NCI-H2171 treated with DMSO at 0.1 percent for 48 hours (cell line): ENCODE results near the gene METRN.
"Not testable (repeated sequence)": the region's sequence is repeated elsewhere in the genome, so short reads cannot be mapped to it uniquely, and the experiment has no call there.

Experiments used
- DNase-seq: peaks from one replicate; lab custom pipeline; 2025; lab: John Stamatoyannopoulos, UW

The METRN gene

DNA sequence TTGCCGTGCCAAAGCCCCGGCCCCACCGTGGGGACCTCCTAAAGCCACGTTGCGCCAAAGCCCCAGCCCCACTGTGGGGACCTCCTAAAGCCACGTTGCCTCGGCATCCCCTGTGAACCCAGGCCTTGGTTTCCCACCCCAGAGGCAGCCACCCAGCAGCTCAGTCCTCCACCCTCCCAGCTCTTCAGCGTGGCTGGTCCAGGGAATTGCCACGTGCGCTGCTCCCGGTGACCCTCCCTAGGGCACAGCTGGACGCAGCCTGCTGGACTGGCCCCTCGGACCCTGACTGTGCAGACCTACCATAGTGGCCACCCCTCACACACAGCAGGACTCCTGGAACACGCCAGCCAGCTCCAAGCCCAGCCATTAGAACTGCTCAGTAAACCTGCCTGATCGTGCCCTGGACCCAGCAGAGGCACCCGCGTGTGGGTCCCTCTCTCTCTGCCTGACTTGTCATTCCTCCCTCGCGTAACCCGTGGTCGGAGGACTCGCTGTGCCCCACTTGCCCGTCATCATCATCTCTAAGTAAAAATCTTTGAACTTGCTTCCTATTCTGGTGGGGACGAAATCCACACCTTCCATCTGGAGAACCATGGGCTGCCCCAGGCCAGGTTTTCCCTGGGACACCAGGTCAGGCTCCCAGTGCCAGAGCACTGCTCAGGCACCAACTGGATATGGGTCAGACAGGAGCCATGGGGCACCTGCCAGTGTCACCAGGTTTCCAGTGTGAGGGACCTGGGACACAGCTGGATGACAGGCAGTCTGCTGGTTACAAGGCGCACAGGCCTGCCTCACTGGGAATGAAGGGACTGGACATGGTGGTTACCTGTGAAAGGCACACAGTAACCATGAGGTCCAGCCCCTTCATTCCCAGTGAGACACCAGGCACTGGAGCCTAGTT lies 20.3 kb downstream of the METRN start:
- no peak for DNase-seq

DNA sequence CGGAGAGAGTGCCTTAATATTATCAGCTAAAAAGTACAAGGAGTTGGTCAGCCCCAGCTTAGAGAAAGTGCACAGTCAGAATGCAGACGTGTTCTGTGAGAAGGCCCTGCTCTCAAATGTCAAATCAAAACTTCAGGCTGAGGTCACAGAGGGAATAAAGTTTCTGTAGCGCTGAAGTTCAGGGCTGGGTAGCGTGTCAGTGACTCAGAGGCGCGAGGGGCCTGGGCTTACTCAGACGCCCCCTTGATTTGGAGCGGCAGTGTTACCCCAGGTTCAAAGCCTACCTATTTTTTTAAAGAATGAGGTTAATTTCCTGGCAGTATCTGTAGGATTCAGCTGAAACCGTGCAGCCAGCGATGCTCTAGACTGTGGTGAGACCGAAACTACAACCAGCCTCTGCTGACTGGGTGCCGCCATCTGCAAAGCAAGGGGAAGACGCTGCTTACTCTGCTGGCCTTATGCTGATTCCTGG lies 21.1 kb downstream of the METRN start:
- DNase-seq = no peak

DNA sequence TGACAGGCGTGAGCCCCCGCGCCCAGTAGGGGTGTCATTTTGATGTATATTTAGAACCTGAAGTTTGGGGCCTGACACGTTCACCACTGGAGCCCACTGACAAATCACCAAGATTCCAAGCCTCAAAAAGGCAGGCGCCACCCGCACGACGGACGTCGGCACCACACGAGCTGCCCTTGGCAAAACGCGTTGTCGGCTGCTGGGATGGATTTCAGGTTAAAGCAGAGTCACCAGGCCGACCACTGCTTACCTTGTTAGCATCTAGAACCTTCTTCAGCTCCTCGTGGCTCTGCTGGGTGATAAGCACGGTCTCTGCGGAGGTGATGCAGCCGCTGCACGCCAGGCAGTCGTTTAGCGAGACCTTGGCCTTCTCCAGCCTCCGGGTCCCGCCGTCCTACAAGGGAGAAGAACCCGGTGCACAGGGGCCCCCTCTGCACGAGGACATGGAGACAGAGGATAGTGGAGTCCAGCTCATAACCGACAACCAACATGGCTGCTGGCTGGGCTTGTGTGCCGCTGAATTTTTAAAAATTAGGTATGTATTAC lies 22.1 kb downstream of the METRN start:
- no peak for DNase-seq

DNA sequence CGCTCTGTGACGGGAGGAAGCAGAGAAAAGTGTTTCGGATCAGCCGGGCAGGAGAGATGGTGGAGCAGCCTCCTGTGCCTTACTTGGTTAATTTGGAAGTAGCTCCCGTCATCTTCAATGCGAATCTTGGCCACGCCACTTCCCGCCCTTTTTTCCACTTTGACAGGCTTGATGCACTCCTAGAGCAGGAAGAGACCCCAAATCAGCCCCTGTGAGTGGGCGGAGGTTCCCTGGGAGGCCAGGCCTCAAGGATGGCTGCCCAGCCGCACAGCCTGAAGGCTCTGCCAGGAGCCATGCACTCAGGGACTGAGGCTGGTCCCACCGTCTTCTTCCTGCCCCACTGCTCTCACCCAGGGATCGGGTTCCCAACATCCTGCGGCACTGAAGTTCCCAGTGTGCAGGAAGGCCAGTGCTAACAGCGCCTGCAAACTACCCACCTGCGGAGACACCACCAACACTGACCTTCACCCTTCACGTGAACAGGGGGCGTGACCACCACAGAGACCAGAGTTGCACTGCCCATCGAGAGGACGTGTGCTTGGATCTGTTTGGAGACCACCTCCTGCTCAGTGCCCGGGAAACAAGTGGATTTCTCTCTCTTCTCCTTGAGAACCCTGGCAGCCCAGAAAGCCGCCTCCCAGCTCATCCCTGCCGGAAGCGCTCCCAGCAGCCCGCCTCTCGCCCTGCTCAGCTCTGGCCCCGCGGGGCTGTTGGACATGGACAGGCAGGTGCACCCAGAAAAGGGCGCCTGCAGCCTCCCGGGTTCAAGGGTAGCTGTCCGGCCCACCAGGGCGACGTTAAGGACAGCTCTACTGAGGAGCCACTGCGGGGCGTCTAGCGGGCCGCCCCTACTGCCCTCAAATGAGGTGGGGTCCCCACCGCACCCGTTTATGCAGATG lies 24.9 kb downstream of the METRN start:
- no peak for DNase-seq

DNA sequence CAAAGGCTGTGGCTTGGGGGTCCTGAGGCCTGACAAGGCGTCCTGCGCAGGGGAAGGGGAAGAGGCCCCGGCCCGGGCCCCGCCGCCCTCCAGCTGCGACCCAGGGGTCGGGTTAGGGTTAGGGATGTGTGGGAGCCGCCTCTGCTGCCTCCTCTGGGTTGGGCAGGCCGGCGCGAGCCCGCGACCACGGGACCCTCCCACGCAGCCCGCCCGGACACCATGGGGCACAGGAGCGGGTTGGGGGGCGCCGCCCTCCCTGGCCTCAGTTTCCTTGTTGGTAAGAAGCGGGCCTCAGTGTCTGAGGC lies 25.5 kb downstream of the METRN start:
- no peak for DNase-seq

DNA sequence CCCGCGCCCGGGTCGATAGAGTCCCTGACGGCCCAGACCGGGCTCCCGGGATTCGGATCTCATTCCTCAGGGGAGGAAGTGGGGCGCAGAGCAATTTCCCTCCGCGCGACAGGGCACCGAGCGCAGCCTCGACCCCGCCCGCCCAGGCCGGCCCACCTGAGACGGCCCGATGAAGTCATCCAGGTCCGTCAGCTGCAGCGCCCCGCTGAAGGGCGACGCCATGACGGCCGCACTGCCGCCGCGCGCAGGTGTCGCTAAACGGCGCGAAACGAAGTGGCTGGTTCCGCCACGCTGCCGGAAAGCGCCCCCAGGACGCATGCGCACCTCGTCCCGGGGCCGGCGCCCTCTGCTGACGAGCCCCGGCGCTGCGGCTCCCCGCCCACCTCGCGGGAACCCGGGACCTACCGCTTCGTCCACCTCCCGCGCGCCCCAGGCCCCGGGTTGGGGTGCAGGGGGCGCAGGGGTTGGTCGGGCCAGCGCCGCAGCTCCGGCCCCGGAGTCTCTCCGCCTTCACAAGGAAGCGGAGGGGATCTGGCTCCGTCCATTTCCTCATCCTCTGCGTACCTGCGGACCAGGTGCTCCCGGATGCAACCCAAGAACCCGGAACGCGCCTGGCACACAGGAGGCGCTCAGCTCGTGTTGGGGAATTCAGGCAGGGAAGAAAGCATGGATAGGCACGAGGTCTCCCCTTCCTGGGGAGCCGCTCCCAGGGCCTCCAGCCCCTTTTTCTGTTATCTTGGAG lies 26.0 kb downstream of the METRN start, which contains the start of gene CIAO3:
Gene CIAO3 (minus strand): TSS at position 234 of the 742 bp plus-strand sequence. CDS start 12 bp downstream, at position 222.
- DNase-seq = peak; percentile 85

DNA sequence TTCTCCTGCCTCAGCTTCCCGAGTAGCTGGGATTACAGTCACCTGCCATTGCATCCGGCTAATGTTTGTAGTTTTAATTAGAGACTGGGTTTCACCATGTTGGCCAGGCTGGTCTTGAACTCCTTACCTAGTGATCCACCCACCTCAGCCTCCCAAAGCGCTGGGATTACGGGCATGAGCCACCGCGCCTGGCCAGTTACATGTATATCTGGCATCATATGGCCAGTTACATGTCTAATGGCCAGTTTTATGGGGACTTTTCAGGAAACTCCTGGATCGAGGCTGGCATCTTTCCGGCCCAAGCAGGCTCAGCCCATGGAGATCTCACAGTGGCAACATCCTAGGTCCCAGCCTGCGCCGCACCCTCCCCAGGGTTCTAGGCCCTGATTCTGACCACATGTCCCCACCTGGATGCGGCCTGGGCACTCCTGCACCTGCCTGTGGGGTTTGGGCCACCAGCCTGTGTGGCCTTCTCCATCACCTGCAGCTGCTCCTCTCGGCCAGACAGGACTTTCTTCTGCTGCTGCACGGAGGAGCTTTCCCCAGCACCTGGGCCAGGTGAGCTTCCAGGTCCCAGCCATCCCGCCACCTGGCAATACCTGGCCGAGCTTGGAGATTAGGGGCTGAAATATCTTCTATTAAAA lies 27.2 kb downstream of the METRN start:
- no peak for DNase-seq

DNA sequence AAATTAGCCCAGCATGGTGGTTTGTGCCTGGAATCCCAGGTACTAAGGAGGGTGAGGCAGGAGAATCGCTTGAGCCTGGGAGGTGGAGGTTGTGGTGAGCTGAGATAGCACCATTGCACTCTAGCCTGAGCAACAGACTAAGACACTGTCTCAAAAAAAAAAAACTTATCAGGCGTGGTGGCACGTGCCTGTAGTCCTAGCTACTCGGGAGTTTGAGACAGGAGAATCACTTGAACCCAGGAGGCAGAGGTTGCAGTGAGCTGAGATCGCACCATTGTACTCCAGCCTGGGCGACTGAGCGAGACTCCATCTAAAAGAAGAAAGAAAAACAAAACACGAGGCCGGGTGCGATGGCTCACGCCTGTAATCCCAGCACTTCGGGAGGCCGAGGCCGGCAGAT lies 28.0 kb downstream of the METRN start:
- not testable (repeated sequence) for DNase-seq

DNA sequence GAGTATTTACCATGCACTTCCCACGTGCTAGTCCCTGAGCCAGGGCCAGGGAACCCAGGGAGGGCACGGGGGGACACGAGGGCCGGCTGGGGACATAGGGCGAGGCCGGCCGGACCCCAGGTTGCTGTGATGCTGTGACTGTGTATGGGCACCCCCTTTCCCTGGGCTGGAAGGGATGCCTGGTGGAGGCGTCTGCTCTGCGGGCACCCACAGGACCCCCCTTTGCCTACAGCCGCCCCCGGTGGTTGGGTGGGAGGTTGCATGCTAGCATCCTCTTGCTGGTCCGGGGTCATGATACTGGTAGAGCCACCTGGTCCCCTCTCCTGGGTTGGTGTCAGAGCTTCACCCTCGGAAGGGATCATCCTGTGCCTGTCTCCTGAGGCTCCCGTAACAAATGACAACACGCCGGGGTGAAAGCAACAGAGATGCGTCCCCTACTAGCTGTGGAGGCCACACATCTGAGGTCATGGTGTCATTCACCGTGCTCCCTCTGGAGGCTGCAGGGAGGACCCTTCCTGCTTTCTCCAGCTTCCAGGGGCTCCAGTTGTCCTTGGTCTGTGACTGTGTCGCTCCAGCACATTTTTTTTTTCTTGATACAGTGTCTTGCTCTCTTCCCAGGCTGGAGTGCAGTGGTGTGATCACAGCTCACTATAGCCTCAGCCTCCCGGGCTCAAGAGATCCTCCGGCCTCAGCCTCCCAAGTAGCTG lies 29.0 kb downstream of the METRN start:
- no peak for DNase-seq

DNA sequence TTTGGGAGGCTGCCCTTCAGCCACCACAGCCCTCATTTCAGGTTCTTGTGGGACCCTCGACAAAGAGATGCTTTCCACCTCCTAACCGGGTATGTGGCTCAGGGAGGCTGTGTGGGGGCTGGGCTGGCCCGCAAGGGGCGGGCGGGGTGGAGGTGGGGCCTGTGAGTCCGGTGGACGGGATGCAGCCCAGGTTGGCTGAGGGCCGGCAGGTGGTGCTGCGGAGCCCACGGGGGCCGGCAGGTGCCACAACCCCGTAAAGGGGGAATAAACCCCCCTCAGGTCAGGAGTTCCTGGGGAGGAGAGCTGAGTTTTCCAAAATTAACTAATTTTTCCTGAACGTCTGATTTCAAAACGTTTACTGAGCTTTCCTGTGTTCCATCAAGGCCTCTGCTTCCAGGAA lies 30.8 kb downstream of the METRN start:
- no peak for DNase-seq

DNA sequence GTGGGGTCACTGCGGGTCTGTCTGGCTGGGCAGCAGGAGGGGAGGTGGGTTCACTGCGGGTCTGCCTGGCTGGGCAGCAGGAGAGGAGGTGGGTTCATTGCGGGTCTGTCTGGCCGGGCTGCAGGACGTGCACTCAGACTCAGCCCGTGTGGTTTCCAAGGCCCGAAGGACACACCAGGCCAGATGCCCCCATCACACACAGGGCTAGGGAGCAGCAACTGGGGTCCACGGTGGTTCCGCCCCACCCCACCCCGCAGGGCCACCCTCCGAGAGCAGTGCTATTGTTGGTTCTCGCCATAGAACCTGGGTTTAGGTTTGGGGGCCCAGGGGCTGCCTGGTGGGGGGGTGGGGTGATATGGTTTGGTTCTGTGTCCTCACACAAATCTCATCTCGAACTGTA lies 31.7 kb downstream of the METRN start:
- no peak for DNase-seq

DNA sequence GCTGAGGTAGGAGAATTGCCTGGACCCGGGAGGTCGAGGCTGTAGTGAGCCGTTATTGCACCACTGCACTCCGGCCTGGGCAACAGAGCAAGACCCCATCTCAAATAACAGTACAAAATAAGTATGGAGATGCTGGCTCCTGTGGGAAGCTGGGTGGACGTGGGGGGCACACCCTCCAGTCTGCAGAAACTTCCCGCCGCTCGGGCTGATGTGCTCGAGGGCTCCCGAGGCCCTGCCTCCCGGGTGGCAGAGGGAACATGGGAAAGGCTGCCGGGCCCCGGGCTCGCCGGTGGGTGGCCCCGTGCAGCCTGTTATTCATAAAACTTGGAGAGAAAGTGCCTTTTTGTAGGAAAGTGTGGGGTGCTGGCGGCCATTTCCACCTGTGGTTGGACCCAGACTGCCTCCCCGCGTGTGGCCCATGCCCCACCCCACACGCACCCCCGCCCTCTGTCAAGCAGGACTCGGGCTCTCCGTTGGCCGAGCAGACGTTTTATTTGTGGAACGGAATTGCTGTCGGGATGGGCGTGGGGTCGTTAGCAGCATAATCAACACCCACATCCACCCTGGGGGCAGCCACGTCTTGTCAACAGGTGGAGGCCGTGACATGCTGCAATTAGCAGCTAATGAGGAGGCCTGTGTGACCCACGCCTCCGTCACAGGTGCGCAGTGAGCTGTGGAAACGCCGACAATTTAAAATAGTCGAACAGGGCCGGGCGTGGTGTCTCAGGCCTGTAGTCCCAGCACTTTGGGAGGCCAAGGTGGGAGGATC lies 33.2 kb downstream of the METRN start:
- no peak for DNase-seq

DNA sequence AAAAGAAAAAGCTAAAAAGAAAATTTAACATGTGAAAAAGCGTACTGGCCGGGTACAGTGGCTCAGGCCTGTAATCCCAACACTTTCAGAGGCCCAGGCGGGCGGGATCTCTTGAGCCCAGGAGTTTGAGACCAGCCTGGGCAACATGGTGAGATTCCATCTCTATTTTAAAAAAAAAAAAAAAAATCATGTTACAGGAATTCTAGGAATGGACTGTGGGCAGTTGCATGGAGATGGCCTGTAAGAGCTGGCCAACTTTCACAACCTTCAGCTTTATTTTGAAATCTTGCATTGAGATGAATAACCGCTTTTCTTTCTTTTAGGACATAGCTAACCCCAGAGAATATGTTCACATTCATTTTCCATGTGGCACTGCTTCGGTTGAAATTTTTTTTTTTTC lies 34.1 kb downstream of the METRN start:
- DNase-seq = no peak

DNA sequence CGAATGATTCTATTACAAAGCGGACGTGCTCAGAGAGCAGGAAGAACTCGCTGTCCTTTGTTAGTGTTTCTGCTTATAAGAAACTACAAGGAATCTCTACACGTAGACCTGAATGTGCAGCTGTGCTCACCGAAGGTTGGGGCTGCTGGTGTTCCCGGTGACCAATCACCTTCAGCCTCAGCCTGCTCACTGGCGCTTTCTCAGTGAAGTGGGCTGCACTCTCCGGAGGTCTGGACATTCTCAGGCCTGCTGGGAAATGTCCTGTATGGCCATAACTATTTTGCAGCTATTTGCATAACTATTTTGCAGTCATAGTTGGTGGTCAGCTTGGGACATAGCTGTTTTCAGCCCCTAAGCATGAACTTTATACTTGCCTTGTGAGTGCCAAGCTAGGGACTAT lies 35.6 kb downstream of the METRN start:
- DNase-seq = no peak

DNA sequence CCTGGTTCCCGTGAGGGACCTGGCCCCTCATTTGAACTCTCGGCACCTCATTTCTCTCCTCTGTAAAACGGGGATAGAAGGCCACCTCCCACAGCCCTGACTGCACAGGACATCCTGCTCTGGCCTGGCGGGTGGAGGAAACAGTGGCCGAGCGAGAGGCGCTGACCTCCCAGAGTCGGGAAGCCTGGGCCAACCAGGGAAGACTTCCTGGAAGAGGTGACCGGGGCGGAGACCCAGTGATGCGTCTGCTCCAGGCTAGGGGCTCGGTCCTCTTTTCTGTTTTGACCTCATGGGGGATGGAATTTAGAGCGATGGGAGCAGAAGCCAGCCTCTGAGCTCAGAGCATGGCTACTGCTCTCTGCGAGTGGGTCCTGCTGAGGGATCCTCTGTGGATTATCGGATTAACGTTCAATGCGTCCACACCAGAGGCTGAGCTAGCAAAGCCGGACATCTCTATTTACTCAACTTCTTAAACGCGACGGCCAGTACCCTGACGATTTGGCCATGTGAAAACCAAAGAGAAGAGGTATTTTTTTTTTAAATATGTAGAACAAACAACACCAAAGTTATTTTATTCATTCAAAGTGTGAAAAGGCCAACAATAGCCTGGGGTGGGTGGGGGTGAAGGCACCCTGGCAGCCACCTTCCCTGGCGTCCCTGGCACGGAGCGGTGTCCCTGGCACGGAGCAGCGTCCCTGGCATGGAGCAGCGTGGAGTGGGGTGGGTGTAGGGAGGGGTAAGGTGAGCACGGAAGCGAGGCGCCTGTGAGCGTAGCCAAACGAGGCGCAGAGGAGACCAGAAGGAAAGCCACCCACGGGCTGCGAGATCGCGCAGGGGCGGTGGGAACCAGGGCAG lies 36.5 kb downstream of the METRN start:
- DNase-seq = no peak

DNA sequence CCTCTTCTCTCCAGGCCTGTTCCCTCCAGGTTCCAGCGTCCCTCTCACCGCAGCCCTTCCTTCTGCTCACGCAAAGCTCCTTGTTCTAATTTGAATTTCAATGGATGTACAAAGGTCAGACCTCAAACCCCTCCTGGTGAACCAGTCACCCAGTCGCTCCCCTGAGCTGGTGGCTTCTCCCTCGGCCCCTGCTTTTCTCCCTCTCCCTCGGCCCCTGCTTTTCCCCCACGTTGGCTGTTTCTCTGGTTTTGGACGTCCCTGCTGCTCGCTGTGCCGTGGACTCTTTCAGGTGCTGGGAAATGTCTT lies 37.0 kb downstream of the METRN start:
- DNase-seq = no peak

DNA sequence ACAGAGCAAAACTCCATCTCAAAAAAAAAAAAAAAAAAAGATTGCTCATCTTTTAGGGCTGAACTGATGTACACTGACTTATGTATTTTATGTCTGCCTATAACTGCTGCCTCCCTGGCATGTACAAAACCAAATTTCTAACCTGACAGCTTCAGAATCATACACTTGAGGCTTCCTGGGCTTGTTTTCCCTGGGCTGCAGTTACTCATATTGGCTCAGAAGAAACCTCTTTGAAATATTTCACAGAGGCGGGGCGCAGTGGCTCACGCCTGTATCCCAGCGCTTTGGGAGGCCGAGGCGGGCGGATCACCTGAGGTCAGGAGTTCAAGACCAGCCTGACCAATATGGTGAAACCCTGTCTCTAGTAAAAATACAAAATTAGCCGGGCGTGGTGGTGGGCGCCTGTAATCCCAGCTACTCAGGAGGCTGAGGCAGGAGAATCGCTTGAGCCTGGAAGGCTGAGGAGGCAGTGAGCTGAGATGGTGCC lies 39.2 kb downstream of the METRN start:
- not testable (repeated sequence) for DNase-seq

DNA sequence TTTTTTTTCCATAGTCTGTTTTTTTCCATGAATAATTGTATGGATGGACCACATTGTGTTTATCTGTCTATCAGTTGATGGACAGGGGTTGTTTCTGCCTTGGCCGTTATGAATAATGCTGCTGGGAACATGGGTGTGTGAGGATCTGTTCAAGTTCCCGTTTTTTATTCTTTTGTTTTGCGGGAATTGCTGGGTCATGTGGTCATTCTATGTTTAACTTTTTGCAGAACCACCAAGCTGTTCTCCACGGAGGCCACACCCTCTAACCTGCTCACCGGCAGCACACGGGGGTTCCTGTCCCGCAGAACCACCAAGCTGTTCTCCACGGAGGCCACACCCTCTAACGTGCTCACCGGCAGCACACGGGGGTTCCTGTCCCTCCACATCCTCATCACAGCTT lies 39.7 kb downstream of the METRN start:
- DNase-seq = no peak

DNA sequence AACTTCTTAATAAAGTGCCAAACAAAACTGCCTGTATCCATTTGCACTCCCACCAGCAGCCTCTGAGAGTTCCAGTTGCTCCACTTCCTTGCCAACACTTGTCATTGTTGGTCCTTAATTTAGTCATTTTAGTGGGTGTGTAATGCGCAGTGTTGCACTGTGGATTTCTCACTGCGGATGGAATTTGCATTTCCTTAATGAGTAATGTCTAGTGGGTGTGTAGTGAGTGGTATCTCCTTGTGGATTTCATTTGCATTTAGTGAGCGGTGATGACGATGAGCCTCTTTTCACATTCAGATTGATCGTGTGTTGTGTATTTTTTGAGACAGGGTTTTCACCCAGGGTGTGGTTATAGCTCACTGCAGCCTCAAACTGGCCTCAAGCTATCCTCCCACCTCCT lies 41.5 kb downstream of the METRN start:
- DNase-seq = no peak
